ENCODE measurements around the gene TEPSIN. TPM values are rescaled to one million over a fixed set of nuclear protein-coding genes. Genes with fewer than 3 reads are reported as not detected.

The TEPSIN gene
- total and polyA plus RNA-seq, 11 donors = 6.8 to 16.0 (median 10.4) TPM

DNA sequence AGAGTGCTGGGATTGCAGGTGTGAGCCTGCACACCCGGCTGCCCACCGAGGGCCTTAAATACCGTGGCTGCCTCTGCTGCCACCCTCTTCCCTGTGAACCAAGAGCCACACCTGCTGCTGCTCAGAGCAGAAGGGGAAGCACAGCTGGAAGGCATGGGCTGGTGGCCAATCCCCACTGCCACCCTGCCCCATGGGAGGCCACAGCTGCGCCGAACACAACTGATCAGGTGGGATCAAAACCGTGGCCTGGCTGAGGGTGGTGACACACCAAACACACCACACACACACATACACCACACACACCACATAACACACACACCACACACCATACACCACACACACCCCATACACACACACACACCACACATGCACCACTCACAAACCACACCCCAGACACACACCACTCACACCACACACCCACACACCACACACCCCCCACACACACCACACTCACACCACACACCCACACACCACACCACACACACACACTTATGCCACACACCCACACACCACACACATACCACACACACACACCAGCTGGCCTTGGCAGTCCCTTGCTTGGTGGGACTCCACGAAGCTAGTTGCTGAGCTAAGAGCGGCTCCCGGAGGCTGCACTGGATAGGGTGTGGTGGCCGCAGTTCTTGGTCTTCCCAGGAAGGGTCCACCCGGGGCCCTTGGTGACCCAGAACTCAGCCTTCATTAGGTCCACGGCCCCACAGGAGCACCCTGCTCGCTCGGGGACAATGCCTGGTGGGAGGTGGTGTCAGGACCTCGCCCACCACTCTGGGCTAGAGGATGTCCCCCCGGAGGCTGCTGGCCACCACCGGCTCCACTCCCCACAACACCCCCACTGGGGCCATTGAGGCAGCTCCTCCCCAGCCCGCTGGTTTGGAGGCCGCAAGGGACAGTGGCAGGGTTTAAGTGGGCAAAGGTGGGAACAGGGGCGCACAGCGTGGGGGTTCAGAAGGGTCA lies 31.0 kb downstream of the TEPSIN start:
- ATAC-seq (no peak), DNase-seq (no peak)
- intact Hi-C loops (cut with DNase I) = no loop called here
- Histone ChIP-seq H3K27ac (no peak overlapping the region), H3K27me3 (no peaks in the 10 kb centered on the region), H3K4me3 (no peak overlapping the region), H3K9me3 (no peaks in the 10 kb centered on the region), H3K4me1 (peaks cover 0 to 9% (median 0%) of the 10 kb centered on the region in 12 donors), H3K36me3 (peaks cover 0 to 14% (median 0%) of the 10 kb centered on the region in 9 donors)
- 86 to 96% (median 92%) methylated on average over 9 to 21 of the region's 21 CpGs for WGBS, 4 donors
- TF ChIP-seq POLR2A (IDR thresholded peaks at IDR 0.05) = no peak
- TF ChIP-seq, protein P1, sequence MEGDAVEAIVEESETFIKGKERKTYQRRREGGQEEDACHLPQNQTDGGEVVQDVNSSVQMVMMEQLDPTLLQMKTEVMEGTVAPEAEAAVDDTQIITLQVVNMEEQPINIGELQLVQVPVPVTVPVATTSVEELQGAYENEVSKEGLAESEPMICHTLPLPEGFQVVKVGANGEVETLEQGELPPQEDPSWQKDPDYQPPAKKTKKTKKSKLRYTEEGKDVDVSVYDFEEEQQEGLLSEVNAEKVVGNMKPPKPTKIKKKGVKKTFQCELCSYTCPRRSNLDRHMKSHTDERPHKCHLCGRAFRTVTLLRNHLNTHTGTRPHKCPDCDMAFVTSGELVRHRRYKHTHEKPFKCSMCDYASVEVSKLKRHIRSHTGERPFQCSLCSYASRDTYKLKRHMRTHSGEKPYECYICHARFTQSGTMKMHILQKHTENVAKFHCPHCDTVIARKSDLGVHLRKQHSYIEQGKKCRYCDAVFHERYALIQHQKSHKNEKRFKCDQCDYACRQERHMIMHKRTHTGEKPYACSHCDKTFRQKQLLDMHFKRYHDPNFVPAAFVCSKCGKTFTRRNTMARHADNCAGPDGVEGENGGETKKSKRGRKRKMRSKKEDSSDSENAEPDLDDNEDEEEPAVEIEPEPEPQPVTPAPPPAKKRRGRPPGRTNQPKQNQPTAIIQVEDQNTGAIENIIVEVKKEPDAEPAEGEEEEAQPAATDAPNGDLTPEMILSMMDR (IDR thresholded peaks at IDR 0.05) = no peak

DNA sequence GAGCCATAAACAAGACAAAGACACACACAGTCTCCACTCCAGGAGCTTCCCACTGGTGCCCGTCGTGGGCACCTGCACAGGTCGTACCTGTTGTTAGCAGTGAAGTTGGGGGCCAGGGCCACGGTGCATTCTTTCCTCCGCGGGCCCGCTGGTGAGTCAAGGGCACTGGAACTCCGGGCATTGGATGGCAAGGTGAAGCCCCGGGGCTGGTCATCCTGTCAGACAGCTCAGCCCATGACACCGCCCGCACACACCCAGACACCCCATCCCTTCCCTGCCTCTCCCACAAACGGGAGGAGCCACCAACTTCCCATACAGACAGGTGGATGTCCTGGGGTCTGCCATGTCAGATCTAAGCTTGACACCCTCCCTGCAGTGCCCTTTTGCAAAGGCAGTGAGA lies 32.2 kb downstream of the TEPSIN start:
- DNase-seq = no peak
- Histone ChIP-seq H3K4me3 (no peak overlapping the region), H3K36me3 (peaks cover 0 to 18% (median 0%) of the 10 kb centered on the region in 9 donors)

DNA sequence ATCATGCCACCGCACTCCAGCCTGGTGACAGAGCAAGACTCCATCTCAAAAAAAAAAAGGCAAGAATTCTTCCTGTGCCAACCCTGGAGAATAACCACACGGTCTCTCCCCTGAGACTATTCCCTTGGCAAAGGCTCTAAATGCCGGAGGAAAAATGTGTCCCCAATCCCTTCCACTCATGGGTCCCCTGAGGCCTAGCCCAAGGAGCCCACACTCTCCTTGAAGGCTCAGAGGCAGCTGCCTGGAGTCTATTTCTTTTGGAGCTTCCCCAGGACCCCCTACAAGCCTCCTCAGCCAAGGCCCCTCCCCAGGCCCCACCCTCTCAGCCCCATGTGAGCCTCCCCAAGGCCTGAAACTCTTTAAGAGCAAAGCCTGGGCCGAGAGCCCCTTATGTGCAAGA lies 32.7 kb downstream of the TEPSIN start:
- ATAC-seq (no peak), DNase-seq (no peak)
- Histone ChIP-seq H3K27ac (no peak overlapping the region), H3K4me3 (no peak overlapping the region), H3K4me1 (peaks cover 0 to 9% (median 0%) of the 10 kb centered on the region in 12 donors), H3K36me3 (peaks cover 0 to 18% (median 0%) of the 10 kb centered on the region in 9 donors), H3K27me3 (no peaks in the 10 kb centered on the region), H3K9me3 (no peaks in the 10 kb centered on the region)
- intact Hi-C loops (cut with DNase I) = no loop called here
- TF ChIP-seq POLR2A (IDR thresholded peaks at IDR 0.05) = no peak
- TF ChIP-seq, protein P1 (IDR thresholded peaks at IDR 0.05) = no peak
- WGBS, 4 donors = 74 to 88% (median 82%) methylated on average over 4 of the region's 4 CpGs

More for the DNA sequence above, 32.2 kb downstream of the TEPSIN start:
- Histone ChIP-seq H3K4me1 (peaks cover 0 to 9% (median 0%) of the 10 kb centered on the region in 12 donors), H3K9me3 (no peaks in the 10 kb centered on the region), H3K27ac (no peak overlapping the region), H3K27me3 (no peaks in the 10 kb centered on the region)
- intact Hi-C loops (cut with DNase I) = no loop called here
- ATAC-seq = no peak
- WGBS, 4 donors = 95 to 97% (median 96%) methylated on average over 6 to 12 of the region's 12 CpGs
- TF ChIP-seq, protein P1 (IDR thresholded peaks at IDR 0.05) = no peak
- no peak for TF ChIP-seq POLR2A (IDR thresholded peaks at IDR 0.05)

- no peak for DNase-seq
- TF ChIP-seq, protein P1 (IDR thresholded peaks at IDR 0.05) = no peak
- TF ChIP-seq POLR2A (IDR thresholded peaks at IDR 0.05) = no peak
- Histone ChIP-seq H3K4me3 (no peak overlapping the region), H3K4me1 (peaks cover 0 to 6% (median 0%) of the 10 kb centered on the region in 12 donors), H3K27me3 (no peaks in the 10 kb centered on the region), H3K36me3 (peaks cover 0 to 19% (median 0%) of the 10 kb centered on the region in 9 donors), H3K27ac (no peak overlapping the region), H3K9me3 (no peaks in the 10 kb centered on the region)
- WGBS, 4 donors = 87 to 91% (median 89%) methylated on average over 10 of the region's 10 CpGs
- ATAC-seq = no peak
- intact Hi-C loops (cut with DNase I) = loop anchor here in 2 of 10 donors (5.0 kb wide), 1 partner anchor 62 kb away; no protein-coding TSS in a partner anchor
Measured at GRCh38 chr17:81204578-81204977, 34.3 kb downstream of the TEPSIN start.

All from heart left ventricle (tissue), 16 donors.